Stimulated activated CD8-positive, alpha-beta memory T cell treated with anti-CD3 and anti-CD28 coated beads, Interleukin-4, amount 100 ng/mL, for 4 hours (primary cell): ENCODE measurements around the gene RPLP1.

Experiments
- DNase-seq, 2 donors: peaks; one replicate each; pipeline ENCODE4 v3.0.0-alpha.2; 2020; ENCODE audit warnings: low read depth in 2 of 2, low spot score in 1 of 2

RPLP1 gene

DNA sequence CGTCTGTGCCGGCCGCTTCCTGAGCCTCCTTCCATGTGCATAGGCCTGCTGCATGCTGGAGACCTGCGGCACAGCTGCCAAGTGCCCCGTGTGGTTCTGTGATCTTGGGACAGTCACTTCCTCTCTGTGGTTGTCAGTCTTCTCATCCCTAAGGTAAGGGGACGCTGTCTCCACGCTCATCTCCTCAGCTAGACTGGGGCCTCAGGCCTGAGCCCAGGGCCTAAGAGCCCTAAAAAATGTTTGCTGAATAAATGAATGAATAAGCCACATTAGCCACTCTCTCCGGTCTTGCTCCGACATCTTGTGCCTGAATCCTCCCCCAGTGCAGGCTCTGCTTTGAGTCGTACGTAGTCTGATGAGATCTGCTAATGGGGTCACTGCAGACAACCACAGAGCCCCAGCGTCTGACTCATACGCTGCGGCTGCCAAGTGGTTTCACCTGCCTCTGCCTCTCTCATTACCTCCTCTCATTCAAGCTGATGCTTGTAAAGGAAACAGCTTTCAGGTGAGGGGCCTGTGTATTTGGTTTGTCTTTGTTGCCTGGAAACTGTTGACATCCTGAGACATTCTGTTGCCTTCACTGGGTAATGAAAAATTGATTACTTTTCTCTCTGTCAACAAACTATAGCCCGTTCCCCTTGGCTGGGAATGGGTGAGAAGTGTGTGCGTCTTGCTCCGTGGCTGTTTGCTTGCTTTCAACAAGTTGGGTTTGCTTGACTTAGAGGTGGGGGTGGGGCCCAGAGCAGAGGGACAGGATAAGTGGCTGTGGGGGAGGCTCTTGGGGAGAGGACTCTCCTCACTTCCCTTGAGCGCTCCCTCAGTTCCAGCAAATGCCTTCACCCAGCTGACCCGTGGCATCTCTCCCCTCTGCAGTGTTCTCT lies 15.9 kb downstream of the RPLP1 start:
- peak; percentile 54 to 76 for DNase-seq

DNA sequence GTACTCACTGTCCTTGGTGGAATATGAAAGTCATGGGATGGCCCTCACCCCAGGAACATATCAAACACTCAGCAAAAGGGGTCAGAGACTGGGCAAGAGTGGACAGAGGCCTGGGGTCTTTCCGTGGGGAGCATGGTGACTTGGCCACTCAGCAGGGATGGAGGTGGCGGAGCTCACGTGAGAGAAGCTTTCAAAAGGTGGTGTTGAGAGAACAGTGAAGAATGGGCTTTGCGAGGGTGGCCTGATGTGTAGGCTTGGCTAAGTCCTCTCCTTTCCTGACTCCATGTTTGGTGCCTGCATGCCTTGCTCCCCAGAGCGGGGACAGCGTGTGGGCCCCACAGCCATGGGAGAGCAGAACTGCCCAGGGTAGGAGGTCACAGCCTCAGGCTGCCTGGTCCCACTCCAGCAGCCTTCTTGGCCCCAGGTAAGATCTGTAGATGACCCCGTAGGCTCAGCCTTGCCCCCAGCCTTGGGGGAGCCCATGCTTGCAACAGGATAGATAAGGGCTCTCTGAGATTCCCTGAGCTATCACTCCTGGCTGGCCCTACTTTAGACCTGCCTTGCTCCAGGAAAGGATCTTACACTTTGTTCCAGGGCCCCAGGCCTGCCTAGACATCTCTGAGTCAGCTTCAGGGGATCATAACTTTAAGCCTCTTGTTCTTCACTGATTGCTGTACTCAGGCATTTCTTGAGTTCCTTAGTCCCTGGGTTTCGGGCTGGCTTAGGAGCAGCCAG lies 17.0 kb downstream of the RPLP1 start:
- DNase-seq = no peak

DNA sequence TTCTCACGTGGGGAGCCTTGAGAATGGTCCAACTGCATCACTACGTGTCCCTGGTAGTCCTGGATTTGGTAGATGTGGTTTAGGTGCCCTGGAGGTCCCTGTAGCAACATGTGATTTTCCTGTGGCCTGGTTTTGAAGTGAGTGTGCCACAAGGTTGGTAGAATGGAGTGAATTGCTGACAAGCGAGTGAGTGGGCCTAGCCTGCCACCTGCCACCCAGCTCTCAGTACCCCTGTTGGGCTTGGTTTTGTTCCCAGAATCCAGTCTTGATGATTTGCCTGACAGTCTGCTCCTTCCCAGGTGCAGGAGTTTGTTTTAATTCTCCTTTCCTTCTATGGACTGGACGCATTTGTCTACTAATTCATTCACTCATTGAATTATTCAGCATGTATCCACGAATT lies 19.4 kb downstream of the RPLP1 start:
- DNase-seq = no peak

DNA sequence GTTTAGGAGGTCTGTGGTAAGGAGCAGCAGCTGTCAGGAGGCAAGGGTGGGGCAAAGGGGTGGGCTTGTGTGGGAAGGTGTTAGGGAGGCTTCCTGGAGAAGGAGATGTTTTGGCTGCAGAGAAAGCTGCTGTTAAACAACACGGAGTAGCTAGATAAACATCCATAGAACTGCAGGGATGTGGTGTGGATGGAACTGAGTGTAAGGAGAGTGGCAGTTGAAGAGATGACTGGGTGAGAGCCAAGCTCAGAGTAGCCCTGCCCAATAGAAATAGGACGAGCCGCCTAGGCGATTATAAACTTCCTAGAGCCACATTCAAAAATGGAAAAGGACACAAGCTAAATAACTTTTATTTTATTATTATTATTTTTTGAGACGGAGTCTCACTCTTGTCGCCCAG lies 19.9 kb downstream of the RPLP1 start:
- DNase-seq = no peak

- DNase-seq = no peak
These were observed 21.7 kb downstream of the RPLP1 start for GRCh38 chr15:69474291-69474690.

GRCh38 chr15:69474846-69475455 lies 22.3 kb downstream of the RPLP1 start:
- no peak for DNase-seq

DNA sequence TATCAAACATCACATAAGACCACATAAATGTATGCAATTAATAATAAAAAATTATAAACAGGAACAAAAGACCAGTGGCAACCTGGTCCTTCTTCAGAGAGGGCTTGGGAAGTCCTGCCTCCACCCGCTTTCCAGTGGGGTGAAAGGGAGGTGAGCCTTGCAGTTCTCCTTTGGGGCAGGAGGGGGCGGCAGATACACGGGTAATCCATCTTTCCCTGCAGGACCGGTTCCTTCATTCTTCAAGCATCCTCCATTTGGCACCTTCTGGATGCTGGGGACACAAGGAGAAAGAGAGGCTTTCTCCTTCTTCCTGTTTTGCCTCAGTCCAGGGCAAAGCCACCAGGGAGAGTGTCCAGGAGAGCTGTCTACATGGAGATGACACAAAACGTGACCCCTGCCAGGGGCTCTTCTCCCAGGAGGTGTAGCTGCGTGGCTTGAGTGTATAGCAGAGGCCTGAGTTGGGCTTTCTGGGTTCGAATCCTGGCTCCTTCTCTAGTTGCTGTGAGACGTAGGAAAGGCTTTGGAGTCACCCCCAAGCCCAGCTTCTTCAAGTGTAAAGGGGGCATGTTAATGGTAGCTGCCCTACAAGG lies 23.2 kb downstream of the RPLP1 start:
- DNase-seq = peak; percentile 48 to 59

- DNase-seq = no peak
These were observed 24.3 kb downstream of the RPLP1 start for GRCh38 chr15:69476704-69477473.

GRCh38 chr15:69478259-69478781 lies 25.7 kb downstream of the RPLP1 start:
- DNase-seq = peak in 1 of 2 donors; percentile 21

- no peak for DNase-seq
These were observed 26.5 kb downstream of the RPLP1 start for GRCh38 chr15:69479081-69479480.

- DNase-seq = no peak
These were observed 27.4 kb downstream of the RPLP1 start for GRCh38 chr15:69479971-69480370.

DNA sequence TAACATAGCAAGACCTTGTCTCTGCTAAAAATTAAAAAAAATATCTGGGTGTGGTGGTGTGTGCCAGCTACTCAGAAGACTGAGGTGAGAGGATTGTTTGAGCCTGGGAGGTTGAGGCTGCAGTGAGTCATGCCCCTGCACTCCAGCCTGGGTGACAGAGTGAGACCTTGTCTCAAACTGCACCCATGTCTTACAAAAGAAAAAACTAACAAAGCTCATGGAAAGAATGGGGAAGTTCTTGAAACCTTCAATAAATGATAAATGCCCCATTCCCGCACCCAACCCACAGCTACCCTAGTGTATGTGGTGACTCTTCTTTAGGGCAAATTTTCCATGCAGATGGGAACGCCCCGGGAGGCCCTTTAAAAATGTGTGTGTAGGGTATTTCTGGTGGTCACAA lies 28.3 kb downstream of the RPLP1 start:
- DNase-seq = no peak

- DNase-seq = no peak
These were observed 30.2 kb downstream of the RPLP1 start for GRCh38 chr15:69482686-69483256.

DNA sequence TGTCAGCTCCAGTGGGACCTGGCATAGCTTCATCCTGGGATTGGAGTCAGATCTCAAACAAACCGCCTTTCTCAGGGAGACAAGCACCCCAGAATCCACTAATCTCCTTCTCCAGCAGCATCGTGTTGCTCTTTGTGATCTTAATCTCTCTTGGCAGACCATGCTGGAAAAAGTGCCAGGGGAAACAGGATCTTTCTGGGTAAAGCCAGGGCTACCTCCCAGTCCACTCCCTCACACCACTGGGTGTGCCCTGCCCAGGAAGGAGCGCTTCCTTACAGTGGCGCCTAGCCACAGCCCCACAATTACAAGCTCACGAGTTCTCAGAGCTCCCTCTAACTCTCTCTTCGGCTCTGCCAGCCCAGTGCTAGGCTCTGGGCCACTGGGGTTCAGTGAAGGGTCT lies 32.2 kb downstream of the RPLP1 start:
- DNase-seq = no peak

- no peak for DNase-seq
These were observed 34.0 kb downstream of the RPLP1 start for GRCh38 chr15:69486481-69487110.

DNA sequence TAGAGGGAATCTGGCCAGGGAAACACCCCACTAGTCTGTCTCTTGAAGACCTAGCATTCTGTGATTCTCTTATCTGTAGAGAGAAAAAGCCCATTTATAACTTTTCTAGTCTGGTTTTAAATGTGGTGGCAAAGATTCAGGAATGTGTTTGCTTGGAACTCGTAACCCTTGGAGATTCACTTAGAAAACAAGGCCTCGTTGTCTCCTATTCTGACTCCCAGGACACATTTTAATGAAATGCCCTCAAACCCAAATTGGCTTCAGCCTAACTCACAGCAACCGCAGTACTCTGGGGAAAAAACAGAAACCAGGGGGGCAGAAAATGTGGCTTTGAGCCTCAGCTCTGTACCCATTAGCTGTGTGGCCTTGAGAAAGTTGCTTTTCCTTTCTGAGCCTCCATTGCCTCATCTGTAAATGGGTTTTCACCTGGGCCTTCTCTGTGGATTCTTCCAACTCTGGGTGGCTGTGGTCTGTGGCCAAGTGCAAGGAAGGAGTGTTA lies 36.5 kb downstream of the RPLP1 start:
- no peak for DNase-seq

DNA sequence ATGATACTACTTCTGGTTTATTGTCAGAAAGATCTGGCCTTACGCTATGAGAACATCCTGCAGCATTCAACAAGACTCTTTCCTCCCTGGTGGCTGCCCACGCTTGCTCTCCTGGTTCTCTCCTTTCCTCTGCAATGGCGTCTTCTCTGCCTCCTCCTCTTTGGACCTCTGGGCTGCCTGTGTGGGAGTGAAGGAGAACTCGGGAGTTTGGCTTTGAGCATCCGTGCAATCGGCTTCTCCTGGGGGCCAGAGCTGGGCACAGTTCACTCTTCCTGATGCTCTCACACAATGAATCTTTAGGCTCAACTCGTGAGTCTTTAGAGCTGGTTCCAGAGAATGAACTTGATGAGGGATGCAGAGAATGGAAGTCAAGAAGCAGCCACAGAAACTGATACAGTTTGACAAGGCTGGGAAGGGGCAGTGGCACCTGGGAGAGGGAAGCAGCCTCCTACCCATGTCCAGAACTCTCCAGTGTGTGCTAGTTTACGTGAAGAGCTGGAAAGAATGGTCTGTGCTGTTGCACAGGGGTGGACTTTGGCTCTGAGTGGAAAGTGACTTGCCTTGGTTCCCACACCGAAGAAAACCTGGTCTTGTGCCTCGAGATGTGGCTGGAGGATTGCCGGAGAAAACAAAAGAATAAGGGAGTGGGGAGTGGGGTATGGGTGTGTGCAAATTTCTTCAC lies 37.9 kb downstream of the RPLP1 start:
- no peak for DNase-seq

DNA sequence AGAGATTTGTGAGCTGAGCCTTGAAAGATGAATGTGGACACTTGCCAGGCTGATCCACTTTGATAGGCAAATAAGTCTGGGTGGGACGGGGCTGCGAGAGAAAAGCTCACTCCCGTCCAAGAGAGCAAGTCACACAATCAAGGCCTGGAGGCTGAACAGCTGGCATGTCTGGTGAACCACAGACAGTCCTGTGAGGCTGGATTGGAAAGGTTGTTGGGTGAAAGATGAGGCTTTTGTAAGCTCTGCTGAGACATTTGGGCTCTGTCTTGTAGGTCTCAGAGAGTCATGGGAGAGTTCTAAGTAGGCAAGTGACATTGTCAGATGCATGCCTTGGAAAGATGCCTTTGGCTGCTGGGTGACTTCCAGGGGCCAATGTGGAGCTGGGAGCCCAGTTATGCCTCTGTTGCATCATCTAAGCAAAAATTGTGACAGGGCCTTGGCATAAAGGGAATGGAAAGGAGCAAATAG lies 38.5 kb downstream of the RPLP1 start:
- DNase-seq = no peak

DNA sequence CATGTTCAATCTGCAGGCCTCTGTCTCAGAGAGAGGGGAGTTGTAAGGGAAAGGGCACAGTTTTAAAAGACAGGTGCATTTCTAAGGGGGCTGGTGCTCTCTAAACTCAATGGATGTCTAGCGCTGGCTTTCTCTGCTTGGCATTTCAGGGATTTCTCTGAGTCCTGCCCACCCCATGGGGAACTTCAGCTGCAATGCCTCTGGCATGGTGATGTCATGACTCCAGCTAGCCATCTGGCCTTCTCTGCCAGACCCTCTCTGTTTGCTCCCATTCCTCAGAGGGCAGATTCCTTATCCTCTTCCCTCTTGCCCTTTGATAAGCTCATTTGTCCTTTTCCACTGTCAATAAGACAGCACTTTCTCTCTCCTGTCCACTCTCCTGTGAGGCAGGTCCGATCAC lies 40.8 kb downstream of the RPLP1 start:
- no peak for DNase-seq
